RWPE1 (cell line): ENCODE data around the gene PALD1.

Experiments
- CTCF ChIA-PET: fragments of 350-600 bp; sonication (Branson Sonifier 250); formaldehyde crosslinking; extraction: SDS; loops from one replicate; lab custom pipeline; 2021; lab: Yijun Ruan, JAX
- POLR2A ChIA-PET: fragments of 400-600 bp; formaldehyde crosslinking; extraction: SDS; loops from one replicate; lab custom pipeline; 2020; ENCODE audit warnings: antibody characterized with exemption; ENCODE audit not compliant: low non-redundant PET; lab: Yijun Ruan, JAX
- DNase-seq: peaks from one replicate; pipeline ENCODE4 v3.0.0; 2012; ENCODE audit warnings: low spot score
- H3K27ac ChIP-seq: fragments of 450-650 bp; 2 replicates; pipeline ENCODE4 v1.5.1; 2017
- CTCF ChIP-seq: fragments of 450-650 bp; conservative IDR thresholded peaks from 2 replicates; pipeline ENCODE4 v1.5.1; 2017; ENCODE audit warnings: low read depth, mild to moderate bottlenecking

Gene PALD1

DNA sequence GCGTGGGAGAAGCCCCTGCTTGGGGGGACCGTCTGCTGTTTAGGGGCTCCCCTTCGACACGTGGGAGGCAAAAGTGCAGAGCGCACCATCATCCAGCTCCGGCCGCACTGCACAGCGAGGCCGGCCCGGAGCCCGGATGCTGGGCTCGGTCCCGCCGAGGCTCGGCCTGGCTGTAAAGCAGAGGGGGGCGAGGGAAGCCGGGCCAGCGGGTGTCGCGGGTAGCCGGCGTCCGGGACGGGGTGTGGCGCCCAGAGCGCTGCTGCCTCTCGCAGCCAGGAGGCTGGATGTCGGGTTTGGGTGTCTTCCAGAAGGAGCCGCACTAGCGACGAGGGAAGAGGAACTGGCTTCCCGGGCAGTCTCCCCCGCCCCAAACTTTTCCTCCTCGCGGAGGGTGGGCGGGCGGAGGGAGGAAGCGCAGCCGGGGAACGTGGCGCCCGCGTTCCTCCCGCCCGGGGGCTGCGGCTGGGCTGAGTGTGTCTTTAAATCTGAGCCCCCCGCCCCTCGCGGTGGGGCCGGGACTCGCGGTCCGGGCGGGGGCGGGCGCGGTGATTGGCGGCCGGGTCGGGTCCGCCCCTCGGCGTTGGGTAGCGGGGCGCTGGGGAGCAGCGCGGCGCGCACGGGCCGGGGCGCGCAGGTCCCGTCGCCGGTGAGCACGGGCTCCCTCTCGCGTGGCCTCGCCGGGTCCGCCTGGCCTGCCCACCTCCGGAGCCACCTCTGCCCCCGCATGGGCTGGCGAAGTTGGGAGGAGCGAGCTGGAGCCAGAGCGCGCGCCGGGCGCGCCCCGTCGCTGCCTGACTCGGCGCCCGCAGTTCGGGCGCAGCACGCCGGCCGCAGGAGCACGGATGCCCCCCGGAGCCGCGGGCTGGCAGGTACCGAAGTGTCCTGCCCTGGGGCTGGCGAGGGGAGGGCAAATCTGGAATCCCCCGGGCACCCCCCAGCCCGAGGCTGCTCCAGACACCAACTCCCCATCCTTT is at the start of gene PALD1:
PALD1 (plus strand) TSS at position 577 of the 974 bp plus-strand sequence. CDS start 47,185 bp downstream, outside the sequence.
- ChIA-PET POLR2A (no interaction called here), CTCF (interaction anchor here (0.6 to 3.6 kb wide), 7 partner anchors 13 to 409 kb away, joined by 3 to 18 read pairs (median 4); no protein-coding TSS in a partner anchor)
- TF ChIP-seq CTCF, result no peak
- no peak within 1 kb of the TSS for H3K27ac ChIP-seq
- DNase-seq, result peak; percentile 56

- no peak for DNase-seq
- no peak overlapping the region; the same call in 1 of the 2 replicates for H3K27ac ChIP-seq
- CTCF ChIA-PET, result interaction anchor here (0.5 to 1.4 kb wide), 3 partner anchors 10 to 111 kb away, joined by 3 read pairs; no protein-coding TSS in a partner anchor
- TF ChIP-seq CTCF, result no peak
- POLR2A ChIA-PET, result interaction anchor here (0.7 kb wide), 1 partner anchor 15 kb away, joined by 3 read pairs; no protein-coding TSS in a partner anchor
These were observed 47.8 kb upstream of the PALD1 start for GRCh38 chr10:70430493-70431445.

- POLR2A ChIA-PET, result interaction anchor here (0.5 kb wide), 1 partner anchor 53 kb away, joined by 7 read pairs; no protein-coding TSS in a partner anchor
- CTCF ChIA-PET, result interaction anchor here (1.4 kb wide), 1 partner anchor 29 kb away, joined by 3 read pairs; no protein-coding TSS in a partner anchor
- H3K27ac ChIP-seq, result no peak overlapping the region
- no peak for DNase-seq
- no peak for TF ChIP-seq CTCF
These were observed 46.5 kb upstream of the PALD1 start for GRCh38 chr10:70432101-70432500.

DNA sequence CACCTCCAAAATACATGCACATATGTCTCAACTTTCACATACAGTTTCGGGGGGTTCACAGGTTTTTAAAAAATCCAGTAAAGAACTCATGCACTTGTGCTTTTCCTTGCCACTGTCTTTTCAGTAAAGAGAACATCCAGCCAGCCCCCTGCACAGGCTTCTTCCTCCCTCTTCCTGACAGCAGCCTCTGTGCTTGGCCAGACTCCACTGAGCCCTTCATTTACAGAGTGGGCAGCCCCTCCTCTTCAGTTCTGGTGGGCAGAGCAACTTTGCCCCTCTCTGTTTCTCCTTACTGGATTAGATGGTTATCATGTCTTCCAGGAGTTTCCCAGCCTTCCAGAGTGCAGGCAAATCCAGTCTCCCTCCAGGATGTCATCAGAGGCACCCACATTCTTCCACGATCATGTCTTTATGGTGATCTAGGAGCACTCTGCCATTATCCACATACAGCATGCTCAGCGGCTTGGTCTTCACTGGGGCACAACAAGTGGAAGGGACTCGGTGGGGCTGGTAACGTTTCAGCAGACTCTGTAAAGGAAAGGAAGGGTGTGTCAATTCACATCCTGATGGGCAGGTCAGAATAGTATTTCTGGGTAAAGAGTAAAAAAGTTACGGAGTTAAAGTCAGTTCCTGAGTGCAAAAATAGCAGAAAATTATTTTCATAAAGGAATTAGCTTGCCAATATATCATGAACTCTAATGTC is 45.9 kb upstream of the PALD1 start:
- CTCF ChIA-PET, result interaction anchor here (0.6 kb wide), 2 partner anchors 10 to 146 kb away, joined by 3 to 4 read pairs; no protein-coding TSS in a partner anchor
- no peak for TF ChIP-seq CTCF
- POLR2A ChIA-PET, result no interaction called here
- H3K27ac ChIP-seq, result no peak overlapping the region
- DNase-seq, result no peak

DNA sequence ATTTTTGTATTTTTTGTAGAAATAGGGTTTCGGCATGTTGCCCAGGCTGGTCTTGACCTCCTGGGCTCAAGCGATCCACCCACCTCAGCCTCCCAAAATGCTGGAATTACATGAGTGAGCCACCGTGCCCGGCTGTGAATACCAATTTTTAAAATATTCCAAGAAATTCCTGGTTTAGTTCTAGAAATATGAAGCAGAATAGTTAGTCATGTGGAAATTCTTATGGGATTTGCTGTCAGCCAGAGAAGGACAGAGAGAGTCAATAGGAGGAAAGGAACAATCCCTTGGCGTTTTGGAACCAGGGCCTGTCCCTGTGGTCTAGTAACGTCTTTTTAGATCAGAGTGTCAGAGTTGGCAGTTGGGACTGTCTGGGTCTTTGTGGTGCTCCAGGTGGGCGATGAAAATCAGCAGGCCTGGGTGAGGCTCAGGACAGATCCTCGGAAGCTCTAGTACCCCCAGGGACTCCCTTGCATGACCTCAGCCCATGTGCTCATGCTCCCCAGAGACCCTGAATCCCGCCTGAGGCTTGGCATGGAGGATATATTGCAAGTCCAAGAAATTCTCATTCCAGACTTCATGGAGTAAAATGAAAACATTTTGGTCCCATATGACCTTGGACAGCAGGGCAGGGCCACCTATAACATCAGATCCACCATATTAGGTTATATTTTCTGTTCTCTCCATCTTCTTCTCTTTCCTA is 44.8 kb upstream of the PALD1 start:
- TF ChIP-seq CTCF, result no peak
- no peak for DNase-seq
- H3K27ac ChIP-seq, result no peak overlapping the region
- POLR2A ChIA-PET, result no interaction called here
- CTCF ChIA-PET, result interaction anchor here (0.6 kb wide), 1 partner anchor 9 kb away, joined by 3 read pairs; no protein-coding TSS in a partner anchor
